Neural progenitor cell (in vitro differentiated cells): ENCODE results near the gene IGFN1.

Experiments
- CTCF ChIP-seq: fragments of 200-600 bp; sonication (generic); IDR thresholded peaks from 2 replicates; pipeline ENCODE4 v1.5.1; 2017; ENCODE audit warnings: antibody characterized with exemption, mild to moderate bottlenecking
- EZH2 ChIP-seq: fragments of 200-600 bp; sonication (generic); IDR thresholded peaks from 2 replicates; pipeline ENCODE4 v1.6.1; 2017; ENCODE audit warnings: antibody characterized with exemption, mild to moderate bottlenecking, moderate library complexity
- EZH2phosphoT487 ChIP-seq: fragments of 200-600 bp; sonication (generic); IDR thresholded peaks from 2 replicates; pipeline ENCODE4 v1.6.1; 2017; ENCODE audit warnings: antibody characterized with exemption

GRCh38 chr1:201208236-201208635 is 17.6 kb downstream of the IGFN1 start:
- no peak for TF ChIP-seq CTCF
- no peak for TF ChIP-seq EZH2
- no peak for TF ChIP-seq EZH2phosphoT487
